Spleen (tissue), 7 donors: ENCODE data around the gene MARK3.

Experiments used
- POLR2A ChIP-seq, 3 donors: fragments of 450-650 bp; IDR thresholded peaks; one replicate each; pipeline ENCODE4 v1.5.1; 2017; ENCODE audit warnings: antibody characterized with exemption in 3 of 3, mild to moderate bottlenecking in 1 of 3
- TF ChIP-seq, protein P1 (sequence below), 11 experiments: fragments of 200-600 bp in 7 of 11; fragments of 450-650 bp in 4 of 11; sonication (generic) in 4 of 11; IDR thresholded peaks in 8 of 11; conservative IDR thresholded peaks in 3 of 11; 1 replicate in 7 of 11; 2 replicates in 4 of 11; pipeline versions ENCODE4 v1.4.0 to v1.8.0; 2016 to 2021; ENCODE audit warnings: antibody characterized with exemption in 11 of 11, inconsistent platforms in 4 of 11, mild to moderate bottlenecking in 1 of 11
- donor health status: DM: no; HTN: no; CAD: no; lungs with moderate emphysema.
- donor health status: DM: no; HTN: no; CAD: no.
- donor health status: DM: no; HTN: no; CAD: no.

DNA sequence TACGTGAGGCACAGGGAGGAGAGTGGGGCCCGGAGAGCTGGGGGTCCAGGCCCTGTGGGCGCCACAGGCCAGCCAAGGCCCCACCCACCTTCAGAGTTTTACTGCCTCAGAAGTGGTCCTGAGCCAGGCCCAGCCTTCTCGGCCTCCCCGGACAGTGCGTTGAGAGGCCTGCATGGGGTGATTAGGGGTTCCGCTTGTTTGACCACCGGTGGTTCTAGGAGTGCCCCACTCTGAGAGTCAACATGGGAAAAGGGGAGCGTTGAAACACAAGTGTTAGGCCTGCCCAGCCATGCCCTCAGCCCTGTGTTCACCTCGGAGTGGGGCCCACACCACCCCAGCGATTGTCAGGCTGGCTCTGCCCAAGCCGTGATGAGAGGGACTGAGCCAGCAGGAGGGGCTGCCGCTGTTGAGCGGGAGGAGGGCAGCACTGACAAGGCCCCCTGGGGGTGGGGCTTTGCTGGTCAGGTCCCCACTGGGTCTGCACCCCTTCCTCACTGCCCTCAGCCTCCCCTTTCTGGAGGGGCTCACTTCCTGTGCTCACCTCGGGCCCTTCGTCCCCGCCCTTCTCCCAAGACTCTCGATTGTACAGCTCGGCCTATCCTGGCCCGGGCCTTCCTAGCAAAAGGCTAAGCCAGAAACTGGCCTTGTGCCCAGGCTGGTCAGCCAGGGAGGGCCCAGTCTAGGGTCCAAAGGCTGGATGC lies 132.7 kb downstream of the MARK3 start:
- TF ChIP-seq, protein P1, sequence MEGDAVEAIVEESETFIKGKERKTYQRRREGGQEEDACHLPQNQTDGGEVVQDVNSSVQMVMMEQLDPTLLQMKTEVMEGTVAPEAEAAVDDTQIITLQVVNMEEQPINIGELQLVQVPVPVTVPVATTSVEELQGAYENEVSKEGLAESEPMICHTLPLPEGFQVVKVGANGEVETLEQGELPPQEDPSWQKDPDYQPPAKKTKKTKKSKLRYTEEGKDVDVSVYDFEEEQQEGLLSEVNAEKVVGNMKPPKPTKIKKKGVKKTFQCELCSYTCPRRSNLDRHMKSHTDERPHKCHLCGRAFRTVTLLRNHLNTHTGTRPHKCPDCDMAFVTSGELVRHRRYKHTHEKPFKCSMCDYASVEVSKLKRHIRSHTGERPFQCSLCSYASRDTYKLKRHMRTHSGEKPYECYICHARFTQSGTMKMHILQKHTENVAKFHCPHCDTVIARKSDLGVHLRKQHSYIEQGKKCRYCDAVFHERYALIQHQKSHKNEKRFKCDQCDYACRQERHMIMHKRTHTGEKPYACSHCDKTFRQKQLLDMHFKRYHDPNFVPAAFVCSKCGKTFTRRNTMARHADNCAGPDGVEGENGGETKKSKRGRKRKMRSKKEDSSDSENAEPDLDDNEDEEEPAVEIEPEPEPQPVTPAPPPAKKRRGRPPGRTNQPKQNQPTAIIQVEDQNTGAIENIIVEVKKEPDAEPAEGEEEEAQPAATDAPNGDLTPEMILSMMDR (IDR thresholded peaks at IDR 0.05 in 8 of 11, conservative IDR thresholded peaks at IDR 0.05 in 3 of 11), result no peak
- no peak for TF ChIP-seq POLR2A (IDR thresholded peaks at IDR 0.05)
